NCI-H524 (cell line): ENCODE results near the gene SUCNR1.
"Not testable (repeated sequence)": the region's sequence is repeated elsewhere in the genome, so short reads cannot be mapped to it uniquely, and the experiment has no call there.

Experiments used
- DNase-seq, 2 experiments: peaks; one replicate each; lab custom pipeline; 2025; lab: John Stamatoyannopoulos, UW

SUCNR1 gene

GRCh38 chr3:151871639-151872468, 1.6 kb upstream of the SUCNR1 start:
- DNase-seq = no peak

GRCh38 chr3:151874079-151874478, 636 bp downstream of the SUCNR1 start:
- DNase-seq = not testable (repeated sequence)

GRCh38 chr3:151875759-151876158, 2.3 kb downstream of the SUCNR1 start:
- no peak for DNase-seq

- DNase-seq = no peak
Measured at GRCh38 chr3:151877269-151877668, 3.8 kb downstream of the SUCNR1 start.

GRCh38 chr3:151878465-151878864, 5.0 kb downstream of the SUCNR1 start:
- no peak for DNase-seq

- DNase-seq = no peak
Measured at GRCh38 chr3:151879037-151879436, 5.6 kb downstream of the SUCNR1 start.

- DNase-seq = no peak
Measured at GRCh38 chr3:151879679-151880415, 6.4 kb downstream of the SUCNR1 start.

- no peak for DNase-seq
Measured at GRCh38 chr3:151880416-151880690, 6.9 kb downstream of the SUCNR1 start.

- no peak for DNase-seq
Measured at GRCh38 chr3:151881137-151881536, 7.7 kb downstream of the SUCNR1 start.

- not testable (repeated sequence) for DNase-seq
Measured at GRCh38 chr3:151885397-151885796, 12.0 kb downstream of the SUCNR1 start.

GRCh38 chr3:151887450-151888211, 14.2 kb downstream of the SUCNR1 start:
- DNase-seq = not testable (repeated sequence)

- no peak for DNase-seq
Measured at GRCh38 chr3:151890721-151891141, 17.3 kb downstream of the SUCNR1 start.

GRCh38 chr3:151891721-151892120, 18.3 kb downstream of the SUCNR1 start:
- no peak for DNase-seq

- DNase-seq = peak in 1 of 2 experiments; percentile 9
Measured at GRCh38 chr3:151894219-151894618, 20.8 kb downstream of the SUCNR1 start.

- no peak for DNase-seq
Measured at GRCh38 chr3:151895478-151896241, 22.2 kb downstream of the SUCNR1 start.

- DNase-seq = no peak
Measured at GRCh38 chr3:151896246-151897012, 23.0 kb downstream of the SUCNR1 start.

- DNase-seq = not testable (repeated sequence)
Measured at GRCh38 chr3:151898121-151898520, 24.7 kb downstream of the SUCNR1 start.

- not testable (repeated sequence) for DNase-seq
Measured at GRCh38 chr3:151898564-151899261, 25.3 kb downstream of the SUCNR1 start.

- DNase-seq = no peak
Measured at GRCh38 chr3:151899996-151900395, 26.6 kb downstream of the SUCNR1 start.

- DNase-seq = no peak
Measured at GRCh38 chr3:151900460-151900859, 27.0 kb downstream of the SUCNR1 start.
